K562 (cell line): ENCODE results near the gene LIMK1. TPM values are rescaled to one million over a fixed set of nuclear protein-coding genes. Genes with fewer than 3 reads are reported as not detected.

Experiments used
- ATAC-seq: fragments of 200-7000 bp; cut with Tn5 transposase; 3 replicates; pipeline ENCODE4 v1.9.1; 2020; ENCODE audit warnings: moderate library complexity
- BruUV-seq: library from RNA; stranded (reverse); fragments of 400-500 nt; replicated peaks from 2 replicates; lab custom pipeline; 2021; lab: Mats Ljungman, UMichigan
- CTCF ChIA-PET: fragments of 300-600 bp; formaldehyde crosslinking; extraction: SDS; loops from one replicate; lab custom pipeline; 2021; ENCODE audit warnings: low intra/inter-chr PET ratio; lab: Yijun Ruan, JAX
- POLR2A ChIA-PET: fragments of 300-600, 350-650 bp; sonication (Branson Sonifier 250); formaldehyde crosslinking; extraction: SDS; loops from one replicate; lab custom pipeline; 2021; ENCODE audit warnings: antibody characterized with exemption, inconsistent platforms; lab: Yijun Ruan, JAX
- DNase-seq, 4 experiments: peaks; one replicate each; pipeline versions ENCODE4 v3.0.0 to v3.0.0-alpha.2; 2011 to 2018; ENCODE audit warnings: low spot score in 3 of 4, mixed read lengths in 3 of 4; ENCODE audit errors: extremely low read depth in 1 of 4
- FAIRE-seq: peaks from 2 replicates; lab custom pipeline; 2011; peaks lifted over from hg19 to GRCh38; lab: Jason Lieb, UNC
- H2AFZ ChIP-seq: 2 replicates; pipeline ENCODE4 v1.6.0; 2011; ENCODE audit warnings: low read depth, low read length, control low read depth, inconsistent platforms
- H3K27ac ChIP-seq: fragments of 200-600 bp; 3 replicates; pipeline ENCODE4 v1.8.0; 2011; ENCODE audit warnings: low read depth, mild to moderate bottlenecking, control low read depth, inconsistent platforms, low read length, moderate library complexity, mixed read lengths; ENCODE audit errors: extremely low read depth
- H3K27me3 ChIP-seq, 2 experiments: fragments of 300-600 bp in 1 of 2; 2 replicates in 1 of 2; 3 replicates in 1 of 2; pipeline versions ENCODE4 v1.6.0 to v1.8.0; 2011; ENCODE audit warnings: inconsistent platforms in 2 of 2, low read length in 2 of 2, mild to moderate bottlenecking in 1 of 2, mixed read lengths in 1 of 2, moderate library complexity in 1 of 2; ENCODE audit not compliant: control insufficient read depth in 2 of 2, insufficient read depth in 2 of 2
- H3K36me3 ChIP-seq: fragments of 300-600 bp; 3 replicates; pipeline ENCODE4 v1.8.0; 2011; ENCODE audit warnings: mild to moderate bottlenecking, low read length, inconsistent platforms; ENCODE audit not compliant: control insufficient read depth, insufficient read depth
- H3K4me1 ChIP-seq, 2 experiments: fragments of 200-600 bp in 1 of 2; replicated peaks in 1 of 2; 2 replicates in 1 of 2; 3 replicates in 1 of 2; pipeline versions ENCODE4 v1.5.1 to v1.8.0; 2011; ENCODE audit warnings: inconsistent platforms in 2 of 2, low read length in 2 of 2, mild to moderate bottlenecking in 1 of 2, mixed read lengths in 1 of 2, moderate library complexity in 1 of 2; ENCODE audit not compliant: control insufficient read depth in 2 of 2, insufficient read depth in 2 of 2
- H3K4me2 ChIP-seq: 2 replicates; pipeline ENCODE4 v1.6.1; 2011; ENCODE audit warnings: low read length, control low read depth, inconsistent platforms, mixed read lengths; ENCODE audit not compliant: insufficient read depth
- H3K4me3 ChIP-seq: fragments of 200-600 bp; sonication (generic), shearing (Covaris generic); 2 replicates; pipeline ENCODE4 v1.5.1; 2016; ENCODE audit warnings: control low read depth, inconsistent platforms
- H3K79me2 ChIP-seq: fragments of 200-600 bp; 3 replicates; pipeline ENCODE4 v1.8.0; 2011; ENCODE audit warnings: low read length, inconsistent platforms; ENCODE audit not compliant: control insufficient read depth, insufficient read depth
- H3K9ac ChIP-seq, 2 experiments: 2 replicates each; pipeline versions ENCODE4 v1.6.0 to v1.6.1; 2011; ENCODE audit warnings: low read depth in 2 of 2, low read length in 2 of 2, control low read depth in 1 of 2, inconsistent platforms in 1 of 2, mild to moderate bottlenecking in 1 of 2, mixed read lengths in 1 of 2; ENCODE audit not compliant: insufficient read depth in 1 of 2
- H3K9me1 ChIP-seq: one replicate; pipeline ENCODE4 v1.6.0; 2011; ENCODE audit warnings: inconsistent platforms, mild to moderate bottlenecking, low read length, moderate library complexity; ENCODE audit not compliant: control insufficient read depth, insufficient read depth
- H3K9me3 ChIP-seq: replicated peaks from 2 replicates; pipeline ENCODE4 v1.5.1; 2011; ENCODE audit warnings: low read depth, low read length, inconsistent platforms; ENCODE audit not compliant: control insufficient read depth, insufficient read depth
- H4K20me1 ChIP-seq: replicated peaks from 2 replicates; pipeline ENCODE4 v1.6.1; 2011; ENCODE audit warnings: low read length, inconsistent platforms, mixed read lengths; ENCODE audit not compliant: control insufficient read depth, insufficient read depth
- C11orf30 ChIP-seq: fragments of 450-650 bp; IDR thresholded peaks from 2 replicates; pipeline ENCODE4 v1.6.1; 2016; ENCODE audit warnings: low read depth, mild to moderate bottlenecking
- CHCHD3 ChIP-seq: fragments of 250-450 bp; sonication (Bioruptor Pico); IDR thresholded peaks from 2 replicates; pipeline ENCODE4 v2.1.2; 2022; ENCODE audit warnings: mild to moderate bottlenecking
- FOXO4 ChIP-seq: fragments of 450-650 bp; formaldehyde crosslinking; IDR thresholded peaks from 2 replicates; pipeline ENCODE4 v1.4.0; 2020; ENCODE audit warnings: mild to moderate bottlenecking, moderate library complexity
- GATA2 ChIP-seq: sonication (generic); formaldehyde crosslinking; IDR thresholded peaks from 2 replicates; pipeline ENCODE4 v1.4.0; 2020; ENCODE audit warnings: mild to moderate bottlenecking, missing genetic modification reagents
- KAT2B ChIP-seq: IDR thresholded peaks from one replicate; pipeline ENCODE4 v1.6.1; 2012; ENCODE audit warnings: low read depth, mild to moderate bottlenecking, control low read depth, inconsistent platforms, low read length, moderate library complexity
- MAFF ChIP-seq: IDR thresholded peaks from 2 replicates; pipeline ENCODE4 v1.6.1; 2012; ENCODE audit warnings: low read length, improper control_type of control experiment
- MAFK ChIP-seq: IDR thresholded peaks from 2 replicates; pipeline ENCODE4 v1.6.1; 2011; ENCODE audit warnings: low read length, improper control_type of control experiment
- PRDM10 ChIP-seq: fragments of 450-650 bp; IDR thresholded peaks from 2 replicates; pipeline ENCODE4 v1.6.1; 2018; ENCODE audit not compliant: partially characterized antibody
- RBM39 ChIP-seq: fragments of 200-400 bp; formaldehyde crosslinking; optimal IDR thresholded peaks from 2 replicates; pipeline ENCODE3; 2018; ENCODE audit warnings: low read depth, low read length
- ZBTB34 ChIP-seq: fragments of 250-450 bp; sonication (Bioruptor Pico); IDR thresholded peaks from 2 replicates; pipeline ENCODE4 v1.8.0; 2021; ENCODE audit warnings: mild to moderate bottlenecking, moderate library complexity
- ZKSCAN3 ChIP-seq: fragments of 250-450 bp; sonication (Bioruptor Pico); IDR thresholded peaks from 2 replicates; pipeline ENCODE4 v1.4.0; 2020
- ZNF3 ChIP-seq: fragments of 250-450 bp; sonication (Bioruptor Pico); IDR thresholded peaks from 2 replicates; pipeline ENCODE4 v1.5.0; 2021; ENCODE audit warnings: mild to moderate bottlenecking, moderate library complexity
- ZNF316 ChIP-seq: fragments of 450-650 bp; IDR thresholded peaks from 2 replicates; pipeline ENCODE4 v1.6.1; 2016
- WGBS: fragments of 100-300 bp; shearing (Covaris generic); methylation state at CpG from one replicate; pipeline ENCODE4 v1.1.6; 2016; ENCODE audit warnings: low coverage, mixed read lengths; ENCODE audit not compliant: insufficient coverage; ENCODE audit errors: missing lambda C conversion rate; 5-methylcytosine and 5-hydroxymethylcytosine counted together
- in situ Hi-C: fragments of 300-500 bp; cut with MboI; formaldehyde crosslinking; loops from 4 replicates; pipeline ENCODE4 v1.15.0; 2018; ENCODE audit warnings: inconsistent platforms, mixed read lengths
- intact Hi-C: fragments of 100-400 bp; cut with micrococcal nuclease; formaldehyde crosslinking; loops from 2 replicates; pipeline ENCODE4 v1.14.2; 2022
- polyA plus RNA-seq, 8 experiments: library from polyadenylated mRNA; depleted of rRNA in 4 of 8; stranded (reverse) in 5 of 8; unstranded in 3 of 8; fragments of >200 nt; fragmentation: Nextera tagmentation in 2 of 8; fragmentation: Illumina TruSeq in 1 of 8; extraction: Ambion mirVana in 2 of 8; extraction: Trizol in 1 of 8; gene quantifications; 2 replicates each; pipeline versions ENCODE4 v1.2.1 to v1.2.3, GENCODE V29; 2011 to 2014; ENCODE audit warnings: inconsistent platforms in 1 of 8, missing spikeins in 1 of 8
- total RNA-seq, 7 experiments: library from RNA; depleted of rRNA in 6 of 7; stranded (reverse); fragments of >200 nt in 6 of 7; fragmentation: Illumina TruSeq in 2 of 7; extraction: Trizol in 2 of 7; gene quantifications; 2 replicates each; pipeline versions ENCODE4 v1.2.1 to v1.2.3, GENCODE V29; 2011 to 2021; ENCODE audit warnings: low replicate concordance in 1 of 7

Gene LIMK1
- total and polyA plus RNA-seq, 9 of the 15 experiments (the other 6 are each of a cell fraction or from before 2014, with no cell fraction given) = 0.14 to 30.0 (median 15.9) TPM

- FAIRE-seq (no peak), ATAC-seq (no peak), DNase-seq (no peak)
- Histone ChIP-seq H3K4me3 (no peak overlapping the region), H3K9ac (no peak overlapping the region), H3K9me3 (no peaks in the 10 kb centered on the region), H3K4me2 (no peak overlapping the region), H3K36me3 (no peaks in the 10 kb centered on the region), H3K27ac (no peak overlapping the region), H3K9me1 (no peaks in the 10 kb centered on the region), H3K27me3 (no peaks in the 10 kb centered on the region), H2AFZ (no peak overlapping the region), H4K20me1 (no peaks in the 10 kb centered on the region), H3K79me2 (no peaks in the 10 kb centered on the region), H3K4me1 (peaks cover 0 to 3% of the 10 kb centered on the region in 2 experiments; a peak in 1 of 5 replicates)
- in situ Hi-C loops = no loop called here
- TF ChIP-seq PRDM10 = no peak
- no peak for TF ChIP-seq GATA2
- no peak for TF ChIP-seq ZBTB34 (CRISPR knock-in tag)
- TF ChIP-seq MAFK = 0 out of 2 replicates have a peak, but pooled peaks have one; percentile 16
- peak; percentile 43 for TF ChIP-seq ZNF316
- TF ChIP-seq KAT2B = no peak
- TF ChIP-seq FOXO4 (CRISPR knock-in tag) = no peak
- TF ChIP-seq C11orf30 = peak; percentile 18; the same call in 1 of the 2 replicates
- no peak for TF ChIP-seq RBM39
- TF ChIP-seq ZKSCAN3 (CRISPR knock-in tag) = no peak
- TF ChIP-seq CHCHD3 (CRISPR knock-in tag) = no peak
- TF ChIP-seq ZNF3 = no peak
- peak; percentile 34; the same call in 1 of the 2 replicates for TF ChIP-seq MAFF
- intact Hi-C loops = no loop called here
- ChIA-PET POLR2A (interaction anchor here (1.0 kb wide), 1 partner anchor 9 kb away, joined by 4 read pairs; no protein-coding TSS in a partner anchor), CTCF (no interaction called here)
- 50% methylated on average over 4 of the region's 4 CpGs for WGBS
- no TSS peak for BruUV-seq
Observed at GRCh38 chr7:74130518-74130917, 46.9 kb downstream of the LIMK1 start.
